RCC 7860 (cell line): ENCODE data around the gene SLC26A1.

ENCODE experiments used
- DNase-seq: peaks from one replicate; pipeline ENCODE4 v3.0.0-alpha.2; 2015; ENCODE audit warnings: low spot score
- FAIRE-seq: peaks from 2 replicates; lab custom pipeline; 2012; peaks lifted over from hg19 to GRCh38; lab: Jason Lieb, UNC

Gene SLC26A1

DNA sequence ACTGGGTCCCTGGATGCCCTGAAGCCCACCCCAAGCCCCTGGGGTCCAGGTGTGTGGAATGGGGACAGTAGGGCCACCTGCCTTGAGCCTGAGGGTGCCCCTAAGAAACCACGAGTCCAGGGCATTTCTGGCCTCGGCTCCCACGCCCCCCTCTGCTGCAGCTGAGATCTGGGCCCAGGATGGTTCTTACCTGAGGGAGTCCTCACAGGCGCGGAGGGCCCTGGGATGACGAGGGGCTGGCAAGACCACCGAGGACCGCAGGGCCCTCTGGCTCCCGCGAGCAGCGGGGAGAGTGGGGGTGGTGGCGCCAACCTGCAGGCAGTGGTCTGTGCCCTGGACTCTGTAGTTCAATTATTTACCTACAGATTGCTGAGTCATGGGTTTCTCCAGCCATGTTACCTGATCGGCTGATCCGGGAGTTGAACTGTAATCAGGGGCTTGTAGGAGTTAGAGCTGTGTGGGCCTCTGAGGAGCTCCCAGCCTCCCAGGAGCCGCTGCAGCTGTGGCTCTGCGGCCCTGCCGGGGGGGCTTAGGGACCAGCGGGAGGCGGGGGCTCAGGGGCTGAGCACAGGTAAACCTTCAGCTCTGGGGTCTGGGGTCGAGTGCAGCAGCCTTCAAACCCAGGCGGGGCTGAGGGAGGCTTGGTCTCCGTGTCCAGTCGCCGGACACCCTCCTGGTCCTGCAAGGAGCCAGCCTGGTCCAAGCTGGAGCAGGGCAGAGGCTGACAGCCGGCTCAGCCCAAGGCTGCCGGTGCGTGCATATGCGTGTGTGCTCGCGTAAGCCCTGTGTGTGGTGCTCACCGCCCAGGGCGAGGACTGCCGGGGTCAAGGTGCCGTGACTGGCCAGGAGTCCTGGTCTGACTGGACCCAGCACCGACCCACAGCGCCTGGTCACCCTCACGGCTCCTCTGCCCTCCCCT lies at the start of gene SLC26A1:
Gene SLC26A1, minus strand, starts transcription at position 294 of the 919 bp plus-strand sequence. CDS start 1,701 bp downstream, outside the sequence.
- peak; percentile 53 for FAIRE-seq
- DNase-seq: peak; percentile 80

GRCh38 chr4:1042352-1043055 lies 49.3 kb upstream of the SLC26A1 start:
- DNase-seq (no peak), FAIRE-seq (no peak)

DNA sequence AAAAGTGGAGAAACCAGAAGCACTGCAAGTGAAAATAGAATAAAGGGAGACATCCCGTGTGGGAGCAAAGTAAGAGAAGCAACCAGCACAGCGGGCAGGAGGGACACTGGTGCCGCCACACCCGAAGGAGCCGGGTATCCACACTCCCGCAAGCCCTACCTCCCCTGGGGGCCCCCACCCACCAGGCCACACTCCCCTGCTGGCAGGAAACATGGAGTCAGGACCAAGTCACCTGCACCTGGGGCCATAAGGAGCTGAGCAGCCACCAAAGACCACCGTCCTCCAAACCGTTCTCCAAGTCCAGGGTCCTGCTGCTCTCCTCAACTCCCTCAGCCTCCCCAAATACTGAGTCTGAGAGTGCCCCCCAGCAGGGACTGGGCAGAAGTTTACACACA lies 48.7 kb upstream of the SLC26A1 start:
- FAIRE-seq: no peak
- no peak for DNase-seq

- FAIRE-seq (no peak), DNase-seq (peak; percentile 55)
Observed at GRCh38 chr4:1041147-1041935, 48.1 kb upstream of the SLC26A1 start.

- DNase-seq (no peak), FAIRE-seq (no peak)
Observed at GRCh38 chr4:1040344-1041146, 47.3 kb upstream of the SLC26A1 start.

GRCh38 chr4:1039493-1040343 lies 46.5 kb upstream of the SLC26A1 start:
- FAIRE-seq (no peak), DNase-seq (no peak)

- DNase-seq: no peak
- no peak for FAIRE-seq
Observed at GRCh38 chr4:1038948-1039492, 45.8 kb upstream of the SLC26A1 start.

GRCh38 chr4:1036976-1037810 lies 44.0 kb upstream of the SLC26A1 start:
- no peak for FAIRE-seq

DNA sequence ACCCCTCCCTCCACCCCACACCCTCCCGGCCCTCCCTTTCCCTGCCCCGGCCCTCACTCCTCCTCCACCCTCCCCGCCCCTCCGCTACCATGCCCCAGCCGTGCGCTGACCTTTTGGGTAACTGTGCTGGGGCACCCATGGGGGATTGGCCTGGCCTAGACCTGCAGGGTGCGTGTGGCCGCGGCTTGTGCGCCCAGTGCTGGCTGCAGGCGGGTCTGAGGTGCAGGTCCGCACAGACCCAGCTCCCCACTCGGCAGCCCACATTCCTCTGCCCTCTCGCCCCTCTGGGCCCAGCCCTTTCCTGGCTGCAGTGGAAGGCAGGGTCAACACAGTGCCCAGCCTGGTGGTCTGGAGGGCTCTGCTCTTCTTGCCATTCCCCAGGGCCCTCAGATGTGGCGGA lies 42.9 kb upstream of the SLC26A1 start:
- FAIRE-seq (no peak), DNase-seq (no peak)

More at GRCh38 chr4:1036976-1037810, 44.0 kb upstream of the SLC26A1 start:
- DNase-seq: no peak

DNA sequence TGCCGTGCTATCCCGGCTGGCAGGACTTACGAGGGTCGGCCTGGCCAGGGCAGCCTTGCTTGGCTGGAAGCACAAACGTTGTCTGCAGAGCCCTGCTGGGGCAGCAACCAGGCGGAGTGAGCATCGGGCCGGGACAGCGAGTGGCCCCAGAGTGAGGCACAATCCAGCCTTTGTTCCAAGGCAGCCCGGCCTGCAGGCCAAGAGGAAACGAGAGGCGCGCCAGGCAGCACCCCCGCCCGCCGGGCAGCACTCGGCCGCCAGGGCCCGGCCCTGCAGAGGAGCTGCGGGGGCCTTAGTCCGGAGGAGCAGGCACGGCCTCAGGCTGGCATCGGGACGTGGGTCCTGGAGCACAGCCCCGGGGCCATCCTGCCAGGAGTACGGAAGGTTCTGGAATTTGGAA lies 42.3 kb upstream of the SLC26A1 start:
- DNase-seq: no peak
- no peak for FAIRE-seq

GRCh38 chr4:1033840-1034551 lies 40.8 kb upstream of the SLC26A1 start:
- FAIRE-seq (no peak), DNase-seq (no peak)

- FAIRE-seq (no peak), DNase-seq (no peak)
Observed at GRCh38 chr4:1032861-1033260, 39.7 kb upstream of the SLC26A1 start.

DNA sequence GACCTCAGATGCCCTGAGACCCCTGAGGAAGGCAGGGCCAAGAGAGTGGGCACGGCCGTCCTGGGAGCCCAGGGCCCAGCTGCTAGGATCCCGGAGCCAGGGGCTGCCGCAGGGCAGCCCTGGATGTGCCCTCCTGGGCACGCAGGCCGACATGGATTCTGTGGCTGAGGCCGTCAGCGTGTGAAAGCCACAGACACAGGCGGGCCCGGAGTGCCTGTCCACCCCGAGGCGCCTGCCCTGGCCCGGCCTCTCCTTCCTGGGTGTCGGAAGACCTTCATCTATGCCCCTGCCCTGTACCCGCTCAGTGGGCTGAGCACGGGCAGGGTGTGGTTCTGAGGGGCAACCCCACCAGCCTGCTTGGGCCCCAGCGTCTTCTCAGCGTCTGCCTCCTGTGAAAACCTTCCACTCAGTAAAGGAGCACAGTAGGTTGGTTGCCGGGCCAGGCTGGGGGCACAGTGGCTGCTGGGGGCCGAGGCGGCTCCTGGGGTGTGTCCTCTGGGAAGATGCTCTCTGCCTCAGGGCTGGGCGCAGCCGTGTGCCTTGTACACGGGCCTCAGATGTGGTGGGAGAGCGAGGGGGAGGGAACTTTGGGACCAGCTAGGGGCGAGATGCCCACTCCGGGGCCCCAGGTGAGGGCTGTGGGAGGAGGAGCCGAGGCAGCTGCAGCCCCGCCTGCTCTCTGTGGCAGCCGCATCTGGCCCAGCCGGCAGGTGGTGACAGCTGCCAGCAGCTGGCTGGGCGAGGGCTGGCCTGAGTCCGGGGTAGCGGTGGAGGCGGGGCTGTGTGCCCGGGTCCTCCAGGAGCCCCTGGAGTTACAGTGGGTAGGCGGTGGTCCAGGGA lies 39.0 kb upstream of the SLC26A1 start:
- DNase-seq (no peak), FAIRE-seq (no peak)

- DNase-seq (no peak), FAIRE-seq (no peak)
Observed at GRCh38 chr4:1031346-1031745, 38.1 kb upstream of the SLC26A1 start.

GRCh38 chr4:1030559-1030958 lies 37.4 kb upstream of the SLC26A1 start:
- no peak for DNase-seq
- no peak for FAIRE-seq

- FAIRE-seq (no peak), DNase-seq (no peak)
Observed at GRCh38 chr4:1030031-1030430, 36.8 kb upstream of the SLC26A1 start.

GRCh38 chr4:1029529-1029928 lies 36.3 kb upstream of the SLC26A1 start:
- DNase-seq (no peak), FAIRE-seq (no peak)
